Inflammatory macrophage (primary cell): ENCODE results near the gene M1AP.

Source experiments
- DNase-seq, 2 donors: peaks; one replicate each; pipeline ENCODE4 v3.0.0-alpha.2; 2020 to 2022

Gene M1AP

DNA sequence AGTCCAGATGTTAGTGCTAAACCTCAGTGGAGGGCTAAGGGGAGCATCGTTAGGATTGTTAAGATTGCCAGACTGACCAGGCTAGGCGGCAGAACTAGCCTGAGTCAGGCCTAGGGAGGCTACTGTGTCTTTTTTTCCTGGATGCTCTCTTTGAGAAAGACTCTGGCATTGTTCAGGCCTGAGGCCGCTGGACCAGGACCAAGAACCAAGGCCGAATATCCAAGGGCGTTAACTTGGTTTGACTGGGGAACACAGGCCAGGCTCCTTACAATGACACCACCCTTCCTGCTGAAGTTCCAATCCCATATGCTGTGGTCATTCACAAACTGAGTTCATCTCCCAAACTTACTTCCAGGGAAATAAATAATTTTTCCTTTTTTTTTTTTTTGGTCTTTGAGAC lies 107.8 kb downstream of the M1AP start:
- DNase-seq, result no peak

DNA sequence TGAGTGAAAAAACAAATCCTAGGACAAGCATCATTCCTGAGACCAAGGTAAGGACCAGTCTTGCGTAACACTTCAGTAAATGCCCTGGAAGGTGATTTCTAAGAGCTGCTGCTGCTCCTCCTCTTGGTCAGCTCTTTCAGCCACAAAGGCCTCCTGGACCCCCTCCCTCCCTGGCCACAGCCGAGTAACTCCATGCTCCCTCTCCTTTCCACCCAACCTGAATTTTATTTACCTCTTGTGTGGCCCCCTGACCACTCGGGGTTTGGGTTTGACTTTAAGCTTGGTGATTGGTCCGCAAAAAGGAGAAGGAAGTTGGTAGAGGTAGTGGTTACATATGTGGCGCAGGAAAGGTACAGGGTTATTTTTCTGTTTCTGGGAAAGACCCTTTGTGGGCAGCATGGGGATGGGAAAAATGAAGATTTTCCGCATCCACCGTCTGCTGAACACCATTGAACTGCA lies 109.2 kb downstream of the M1AP start:
- DNase-seq, result no peak

DNA sequence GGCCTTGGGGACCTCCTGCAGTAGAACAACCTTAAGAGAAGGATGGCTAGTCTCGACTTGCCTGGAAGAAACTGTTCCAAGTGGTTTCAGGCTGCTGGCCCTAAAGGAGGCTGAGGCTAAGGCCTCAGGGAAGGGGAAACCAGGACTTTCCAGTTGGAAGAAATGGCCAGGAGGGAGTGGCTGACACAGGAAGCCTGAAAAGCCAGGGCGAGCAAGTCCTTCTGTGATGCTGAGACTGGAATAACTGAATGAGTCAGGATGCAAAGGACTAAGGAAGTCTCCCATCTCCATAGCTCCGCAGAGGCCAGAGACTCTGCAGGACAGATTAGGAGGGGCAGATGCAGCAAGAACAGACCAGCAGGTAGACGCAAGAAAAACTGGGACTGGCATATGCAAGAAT lies 111.0 kb downstream of the M1AP start:
- DNase-seq, result no peak

DNA sequence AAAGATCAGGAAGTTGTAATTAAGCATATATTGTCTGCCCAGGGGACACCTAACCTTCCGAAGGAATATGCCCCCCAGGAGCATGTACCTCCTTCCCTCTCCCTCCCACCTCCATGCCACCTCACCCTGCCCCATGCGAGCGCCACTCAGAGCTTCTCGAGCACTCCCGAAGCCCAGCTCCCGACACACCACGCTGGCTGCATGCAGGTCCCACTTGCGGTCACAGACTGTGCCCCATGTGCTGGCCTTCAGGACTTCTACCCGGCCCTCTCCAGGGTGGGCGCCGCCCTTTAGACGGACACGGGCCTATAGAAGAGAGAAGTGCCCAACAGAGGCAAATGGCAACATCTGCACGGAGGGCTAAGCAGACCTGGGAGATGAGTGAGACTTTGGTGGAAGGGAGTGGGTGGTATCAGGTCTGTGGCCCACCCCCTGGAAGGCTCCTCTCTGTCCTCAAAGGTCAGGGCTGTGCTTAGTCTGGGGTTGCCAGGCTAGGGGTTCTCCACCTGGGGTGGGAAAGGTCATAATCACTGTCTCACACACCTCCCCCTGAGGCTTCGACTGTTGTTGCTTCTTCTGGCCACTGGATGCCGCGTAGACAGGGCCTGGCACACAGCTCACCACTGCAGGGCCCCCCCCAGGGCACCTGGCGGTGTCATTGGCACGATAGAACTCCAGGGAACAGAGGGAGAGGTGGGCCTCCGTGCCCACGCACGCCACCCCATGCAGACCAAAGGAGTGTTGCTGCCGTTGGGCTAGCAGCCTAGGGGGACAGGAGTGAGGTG lies 111.8 kb downstream of the M1AP start:
- DNase-seq, result no peak

DNA sequence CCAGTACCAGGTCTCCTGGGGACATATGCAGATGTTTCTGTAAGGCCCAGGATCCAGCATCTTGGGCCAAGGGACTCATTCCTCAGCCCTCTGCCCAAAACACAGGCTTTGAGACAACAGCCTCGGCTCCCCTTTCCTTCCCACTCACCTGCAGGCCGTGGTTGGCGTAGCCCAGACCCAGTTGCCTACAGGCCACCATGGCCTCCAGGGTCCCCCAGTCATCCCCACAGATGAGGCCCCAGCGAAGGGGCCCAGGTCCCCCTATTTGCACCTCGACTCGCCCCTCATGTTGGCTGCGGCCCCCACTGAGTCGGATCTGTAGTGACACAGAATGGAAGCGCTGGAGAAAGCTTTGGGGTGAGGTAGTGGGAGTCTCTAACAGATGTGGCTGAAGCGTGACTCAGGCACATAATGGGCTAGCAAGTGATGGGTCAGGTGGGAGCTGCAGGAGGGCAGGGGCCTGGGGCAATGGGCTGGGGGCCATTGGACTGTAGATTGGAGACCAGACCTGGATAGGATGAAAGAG lies 112.6 kb downstream of the M1AP start:
- DNase-seq, result no peak

DNA sequence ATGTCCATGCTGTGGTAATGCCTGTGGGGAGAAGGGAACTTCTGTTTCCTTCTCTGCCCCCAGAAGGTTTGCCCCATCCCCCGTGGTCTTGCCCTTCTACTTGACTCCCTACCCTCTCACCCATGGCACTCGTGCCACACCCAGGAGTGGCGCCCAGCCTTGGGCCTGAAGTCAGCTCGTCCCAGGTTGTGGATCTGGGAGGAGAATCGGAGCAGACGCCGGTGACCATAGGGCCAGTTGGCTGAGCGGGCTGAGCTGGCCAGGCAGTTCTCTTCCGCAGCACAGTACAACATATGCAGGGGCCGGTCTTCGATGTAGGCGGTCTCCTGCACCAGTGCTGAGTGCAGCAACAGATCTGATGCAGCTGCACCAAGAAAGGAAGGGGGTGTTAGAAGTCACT lies 113.7 kb downstream of the M1AP start:
- no peak for DNase-seq

DNA sequence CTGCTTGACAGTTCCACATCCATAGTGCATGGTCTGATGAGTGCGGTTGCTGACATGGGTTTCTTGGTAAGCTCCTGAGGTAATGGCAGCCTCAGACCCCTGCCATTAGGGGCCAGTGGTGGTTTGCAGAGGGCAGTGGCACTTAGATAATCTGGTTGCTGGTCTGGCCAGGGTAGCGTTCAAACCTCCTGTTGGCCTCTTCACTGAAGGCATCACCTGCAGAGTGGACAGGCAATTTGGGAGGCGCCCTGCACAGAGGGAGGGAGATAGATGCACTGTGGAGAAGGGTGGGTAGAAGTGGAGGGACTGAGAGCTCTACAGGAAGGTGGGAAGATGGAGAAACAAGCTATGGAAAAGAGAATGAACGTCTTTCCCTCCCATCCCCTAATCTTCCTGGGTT lies 114.7 kb downstream of the M1AP start:
- no peak for DNase-seq

DNA sequence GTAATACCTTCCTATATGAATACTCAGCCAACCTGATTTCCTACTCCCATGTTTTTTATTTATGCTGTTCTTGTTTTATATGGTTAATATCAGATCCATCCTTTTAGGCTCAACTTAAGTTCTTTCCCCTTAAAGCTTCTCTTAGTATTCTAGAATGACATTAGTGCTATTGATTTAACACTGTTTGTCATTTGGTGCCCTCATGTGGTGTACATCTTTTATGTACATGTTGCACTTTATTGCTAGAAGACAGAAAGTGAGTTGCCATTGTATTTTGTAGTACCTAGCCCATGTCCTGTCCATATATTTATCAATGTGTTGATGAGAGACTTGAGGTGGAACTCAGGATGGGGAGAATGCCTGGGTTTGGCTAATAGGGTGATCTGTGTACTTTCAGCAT lies 115.9 kb downstream of the M1AP start:
- DNase-seq, result peak in 1 of 2 donors; percentile 53

DNA sequence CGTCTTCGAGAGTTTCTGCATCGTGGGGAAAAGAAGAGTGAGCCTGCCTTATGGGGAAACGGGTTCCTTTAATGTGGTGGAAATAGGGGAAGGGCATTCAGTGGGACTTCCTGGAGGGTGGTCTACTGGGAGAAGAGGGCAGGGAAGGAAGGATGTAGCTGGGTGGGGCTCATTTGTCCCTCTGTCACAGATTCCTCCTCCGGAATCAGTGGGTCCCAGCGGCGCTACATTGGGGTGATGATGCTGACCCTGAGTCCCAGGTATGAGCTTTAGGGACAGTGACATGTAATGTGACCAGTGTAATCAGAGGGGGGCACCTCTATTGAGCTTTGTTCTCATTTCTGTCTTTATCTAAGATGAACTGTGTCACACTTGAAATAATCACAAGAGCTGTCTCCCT lies 116.5 kb downstream of the M1AP start:
- no peak for DNase-seq

DNA sequence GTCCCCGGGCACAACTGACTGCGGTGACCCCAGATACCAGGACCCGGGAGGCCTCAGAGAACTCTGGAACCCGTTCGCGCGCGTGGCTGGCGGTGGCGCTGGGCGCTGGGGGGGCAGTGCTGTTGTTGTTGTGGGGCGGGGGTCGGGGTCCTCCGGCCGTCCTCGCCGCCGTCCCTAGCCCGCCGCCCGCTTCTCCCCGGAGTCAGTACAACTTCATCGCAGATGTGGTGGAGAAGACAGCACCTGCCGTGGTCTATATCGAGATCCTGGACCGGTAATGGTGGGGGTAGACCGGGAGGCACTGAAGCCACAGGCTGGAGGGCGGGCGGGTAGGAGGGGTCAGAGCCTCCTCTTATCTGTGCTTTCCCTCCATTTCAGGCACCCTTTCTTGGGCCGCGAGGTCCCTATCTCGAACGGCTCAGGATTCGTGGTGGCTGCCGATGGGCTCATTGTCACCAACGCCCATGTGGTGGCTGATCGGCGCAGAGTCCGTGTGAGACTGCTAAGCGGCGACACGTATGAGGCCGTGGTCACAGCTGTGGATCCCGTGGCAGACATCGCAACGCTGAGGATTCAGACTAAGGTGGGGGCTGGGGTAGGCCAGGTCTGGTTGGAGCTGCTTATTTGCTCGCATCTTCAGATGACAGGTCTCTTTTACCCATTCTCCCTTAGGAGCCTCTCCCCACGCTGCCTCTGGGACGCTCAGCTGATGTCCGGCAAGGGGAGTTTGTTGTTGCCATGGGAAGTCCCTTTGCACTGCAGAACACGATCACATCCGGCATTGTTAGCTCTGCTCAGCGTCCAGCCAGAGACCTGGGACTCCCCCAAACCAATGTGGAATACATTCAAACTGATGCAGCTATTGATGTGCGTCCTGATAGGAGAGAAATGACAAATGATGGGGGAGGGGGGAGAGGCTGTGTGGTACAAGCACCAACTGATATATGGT lies 117.6 kb downstream of the M1AP start:
- DNase-seq, result peak; percentile 37 to 65

DNA sequence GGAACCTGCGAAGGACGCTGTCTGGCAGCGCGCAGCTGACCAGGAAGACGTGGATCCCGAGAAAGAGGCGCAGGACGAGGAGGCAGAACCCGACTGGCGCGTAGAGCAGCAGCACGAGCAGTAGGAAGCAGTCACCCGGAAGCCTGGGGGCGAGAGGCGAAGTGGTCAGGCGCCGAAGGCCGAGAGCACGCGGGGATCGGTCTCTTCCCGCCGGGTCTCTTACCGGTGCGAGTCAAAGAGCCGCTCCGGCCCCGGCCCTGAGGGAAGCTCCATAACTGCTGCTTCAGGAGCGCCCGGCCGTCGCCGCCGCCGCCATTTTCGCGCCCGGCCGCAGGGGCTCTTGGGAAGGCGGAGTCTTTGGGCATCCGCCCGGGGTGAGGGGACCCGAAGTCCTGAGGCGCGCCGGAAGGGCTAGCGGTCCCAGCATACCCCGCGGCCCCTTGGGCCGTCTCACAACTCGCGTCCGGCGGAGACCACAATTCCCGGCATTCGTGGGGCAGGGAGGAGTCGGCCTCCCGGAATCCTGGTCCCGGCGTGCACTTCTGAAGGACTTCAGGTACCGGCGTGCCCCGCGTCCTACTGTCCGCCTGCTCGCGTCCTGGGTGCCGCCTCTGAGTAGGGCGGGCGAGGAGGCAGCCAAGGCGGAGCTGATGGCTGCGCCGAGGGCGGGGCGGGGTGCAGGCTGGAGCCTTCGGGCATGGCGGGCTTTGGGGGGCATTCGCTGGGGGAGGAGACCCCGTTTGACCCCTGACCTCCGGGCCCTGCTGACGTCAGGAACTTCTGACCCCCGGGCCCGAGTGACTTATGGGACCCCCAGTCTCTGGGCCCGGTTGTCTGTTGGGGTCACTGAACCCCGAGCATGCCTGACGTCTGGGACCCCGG lies 118.5 kb downstream of the M1AP start, which contains the start of the genes AUP1 and HTRA2:
TSS of gene AUP1 (minus strand) at position 350 of the 882 bp plus-strand sequence. CDS start at position 273, 77 bp downstream.
TSS of gene HTRA2 (plus strand) at position 577 of the 882 bp plus-strand sequence. CDS start at position 651, 74 bp downstream.
- DNase-seq, result peak; percentile 100

DNA sequence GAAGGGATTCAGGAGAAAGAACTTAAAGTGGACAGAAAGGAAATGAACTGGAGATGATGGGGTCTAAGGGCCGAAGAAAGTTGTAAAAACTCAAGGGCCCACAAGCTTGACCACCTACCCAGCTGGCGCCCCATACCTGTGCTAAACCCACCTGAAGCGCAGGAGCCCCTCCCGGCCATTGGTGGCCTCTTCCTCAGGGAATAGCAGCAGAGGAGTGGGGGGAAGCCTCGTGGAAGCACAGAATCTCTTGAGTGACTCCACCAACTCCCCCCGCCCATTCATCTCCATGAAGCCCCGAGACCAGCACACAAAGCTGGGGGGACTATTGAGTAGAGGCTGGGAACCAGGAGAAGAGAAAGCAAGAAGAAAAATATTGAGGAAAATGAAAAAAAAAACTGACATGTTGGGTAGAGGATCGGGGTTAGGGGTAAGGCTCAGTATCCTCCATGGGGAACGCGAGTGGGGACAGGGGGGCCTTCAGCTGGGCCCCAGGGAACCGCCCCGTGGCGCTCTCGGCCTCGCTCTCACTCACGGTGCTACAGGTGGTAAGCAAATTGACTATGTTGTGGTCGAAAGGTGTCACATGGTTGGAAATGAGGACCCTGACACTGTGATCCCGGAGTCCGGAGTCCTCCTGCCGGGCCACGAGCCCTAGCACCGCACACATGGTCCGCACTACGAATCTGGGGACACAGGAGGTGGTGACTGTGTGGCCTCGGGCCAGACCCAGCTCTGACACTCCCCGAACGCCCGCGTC lies 119.4 kb downstream of the M1AP start:
- DNase-seq, result no peak

DNA sequence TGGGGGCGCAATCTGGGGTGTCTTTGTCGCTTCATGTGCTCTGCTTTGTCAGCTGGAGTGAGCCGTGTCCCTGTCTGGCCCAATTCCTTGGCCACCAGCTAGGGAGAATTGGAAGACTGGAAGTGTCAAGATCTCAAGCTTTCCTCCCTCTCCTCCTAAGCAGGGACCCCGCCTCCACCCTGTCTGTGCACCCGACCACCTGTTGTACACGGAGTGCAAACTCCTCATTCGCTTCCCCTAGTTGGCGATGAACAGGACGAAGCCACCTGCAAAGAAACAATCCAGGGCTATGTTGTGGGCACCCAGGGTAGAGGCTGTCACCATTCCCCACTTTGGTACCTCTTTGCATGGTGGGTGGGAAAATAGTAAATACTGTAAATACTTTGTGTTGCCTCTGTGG lies 120.4 kb downstream of the M1AP start:
- no peak for DNase-seq

DNA sequence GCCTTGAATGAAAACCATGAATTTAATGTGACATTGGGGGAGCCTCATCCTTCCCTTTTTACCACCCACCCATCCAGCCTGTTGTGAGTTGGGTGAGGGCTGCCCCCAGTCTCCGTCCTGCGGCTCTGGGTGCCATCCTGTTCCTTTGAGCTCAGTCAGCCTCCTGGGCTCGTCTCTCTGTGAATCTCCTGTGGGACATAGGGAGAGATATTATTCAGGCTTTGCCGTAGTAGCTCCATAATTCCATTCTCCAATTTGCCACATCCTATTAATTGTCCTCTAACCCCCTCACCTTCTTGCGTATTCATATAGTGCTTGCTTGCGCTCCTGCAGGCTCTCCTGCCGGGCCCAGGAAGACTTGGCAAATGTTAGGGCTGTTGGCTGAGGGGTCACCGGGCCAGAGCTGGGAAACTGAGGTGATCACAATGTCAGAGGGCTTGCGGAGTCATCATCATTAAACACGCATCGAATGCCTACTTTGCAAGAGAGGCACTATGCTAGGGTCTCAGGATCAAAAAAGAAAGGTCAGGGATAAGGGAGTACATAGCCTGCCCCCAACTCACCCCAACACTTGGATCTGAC lies 121.4 kb downstream of the M1AP start:
- DNase-seq, result no peak

DNA sequence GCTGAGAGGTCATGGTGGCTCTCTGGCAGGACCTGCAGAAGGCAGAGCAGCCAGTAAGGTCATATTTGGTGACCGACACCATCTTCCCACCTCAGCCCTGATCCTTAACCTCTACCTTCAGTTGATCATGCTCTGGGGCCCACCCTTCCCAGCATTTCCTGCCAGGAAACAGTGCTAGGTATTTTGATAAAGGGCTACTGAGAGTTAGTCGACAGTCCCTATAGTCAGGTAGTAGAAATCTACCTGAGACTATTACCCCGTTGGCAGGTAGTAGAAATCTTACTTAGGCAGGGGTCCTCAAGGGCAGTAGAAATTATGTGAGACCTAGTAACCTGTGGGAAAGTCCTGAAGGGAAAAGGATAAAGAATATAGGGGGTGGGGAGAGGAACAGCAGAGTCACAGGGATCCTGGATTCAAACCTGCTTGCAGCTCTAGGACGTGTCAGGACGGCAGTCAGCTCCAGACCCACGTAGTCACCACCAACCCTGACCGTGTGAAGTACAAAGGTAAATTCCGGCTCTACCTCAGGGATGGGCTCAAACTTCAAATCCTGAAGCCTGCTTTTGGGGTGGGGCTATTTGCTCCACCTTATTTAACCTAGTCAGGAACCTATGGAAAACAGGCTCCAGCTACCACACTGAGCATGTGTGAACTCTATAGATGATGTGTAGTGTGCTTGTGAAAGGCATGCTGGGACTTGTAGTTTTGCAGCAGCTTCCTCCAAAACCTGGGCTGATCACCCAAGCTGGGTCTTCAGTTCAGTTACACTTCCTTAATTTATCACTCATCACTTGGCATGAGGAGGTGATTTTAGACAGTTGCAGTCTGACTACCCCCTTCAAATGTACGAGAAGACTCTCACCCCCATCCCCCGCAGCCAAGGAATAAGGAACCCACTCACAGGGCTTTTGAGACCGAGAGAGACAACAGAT lies 122.1 kb downstream of the M1AP start, which contains the start of gene DQX1:
TSS of gene DQX1 (minus strand) at position 515 of the 932 bp plus-strand sequence. CDS start at position 13, 502 bp downstream.
- DNase-seq, result peak; percentile 52 to 55

DNA sequence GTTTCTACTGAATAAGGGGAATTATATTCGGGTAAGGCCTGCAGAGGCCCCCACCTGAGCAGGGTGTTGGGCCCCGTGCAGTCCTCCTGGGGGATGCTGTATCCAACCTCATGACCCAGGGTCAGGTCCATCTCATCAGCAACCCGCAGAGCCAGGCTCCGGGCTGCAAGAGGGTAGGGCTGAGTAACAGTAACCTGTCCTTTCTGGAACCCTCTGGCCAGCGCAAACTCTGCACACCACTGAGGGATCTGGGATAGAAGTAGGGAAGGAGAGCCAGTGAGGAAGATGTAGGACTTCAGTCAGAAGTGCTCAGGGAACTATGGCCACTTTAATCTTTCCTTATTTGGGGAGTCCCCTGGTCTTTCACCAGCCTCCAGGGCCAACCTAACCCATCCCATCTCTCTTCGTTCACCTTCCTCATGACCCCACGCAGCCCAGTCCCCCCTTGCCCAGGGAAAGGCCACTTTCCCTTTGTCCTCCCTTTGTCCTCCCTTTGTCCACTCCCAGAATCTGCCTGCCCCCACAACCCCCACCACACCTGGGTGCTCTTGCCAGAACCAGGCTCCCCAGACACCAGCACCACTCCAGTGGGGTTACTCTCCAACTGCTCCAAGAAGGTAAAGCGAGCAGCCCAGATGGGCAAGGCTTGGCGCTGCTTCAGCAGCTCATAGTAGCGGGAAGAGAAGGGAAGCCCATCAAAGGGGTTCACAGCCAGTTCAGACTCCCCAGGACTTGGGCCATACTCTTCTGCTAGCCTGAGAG lies 123.0 kb downstream of the M1AP start:
- no peak for DNase-seq

DNA sequence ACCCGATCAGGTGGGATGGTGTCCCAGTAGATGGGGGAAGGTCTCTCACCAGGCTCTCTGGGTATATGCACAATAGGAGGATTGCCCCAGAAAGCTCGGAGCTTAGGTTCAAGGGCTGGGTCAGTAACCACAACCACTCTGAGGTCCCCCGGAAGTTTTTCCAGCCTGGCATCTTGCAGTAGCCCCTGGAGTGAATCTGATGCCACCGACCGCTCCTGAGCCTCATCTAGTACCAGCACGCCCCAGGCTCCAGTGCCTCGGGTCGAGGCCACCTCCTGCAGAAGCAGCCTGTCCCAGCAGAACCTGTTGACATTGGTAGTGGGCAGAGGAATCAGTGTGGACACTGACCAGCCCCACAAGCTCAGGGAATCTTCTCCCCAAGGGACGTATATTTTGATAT lies 124.1 kb downstream of the M1AP start:
- no peak for DNase-seq

DNA sequence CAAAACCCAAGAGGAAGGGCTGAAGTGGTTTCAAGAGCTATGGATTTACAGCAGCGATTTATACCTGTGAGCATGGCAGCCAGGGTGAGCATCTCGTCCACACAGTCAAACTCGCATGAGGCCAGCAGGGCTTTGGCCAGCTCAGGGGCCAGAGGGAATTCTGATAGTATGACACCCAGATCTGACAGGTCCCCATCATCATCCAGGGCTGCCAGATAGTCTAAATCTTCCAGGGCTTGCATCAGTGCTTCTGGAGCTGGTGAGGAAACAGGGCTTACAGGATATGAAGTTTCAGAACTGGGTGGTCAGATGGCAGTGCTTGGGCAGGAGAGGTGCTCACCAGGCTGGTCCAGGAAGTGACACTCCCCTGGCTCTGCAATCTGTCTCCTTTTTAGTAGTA lies 125.6 kb downstream of the M1AP start:
- DNase-seq, result no peak

DNA sequence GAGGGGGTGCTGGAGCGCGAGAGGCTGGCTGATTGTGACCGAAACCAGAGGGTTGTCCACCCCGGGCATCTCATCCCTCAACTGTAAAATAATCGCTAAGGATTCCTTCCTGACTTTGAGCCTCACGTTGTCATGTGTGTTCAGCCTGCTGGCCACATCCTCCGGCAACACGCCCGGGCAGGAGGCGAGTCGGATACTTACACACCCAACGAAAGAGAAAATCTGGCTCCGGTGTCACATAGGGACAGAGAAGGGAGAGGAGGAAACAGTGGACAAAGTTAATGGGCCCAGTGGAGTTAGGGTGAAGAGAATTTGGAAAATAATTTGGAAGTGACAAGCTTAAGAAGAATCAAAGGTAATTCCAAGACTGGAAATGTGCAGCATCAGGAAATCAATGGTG lies 131.5 kb downstream of the M1AP start:
- no peak for DNase-seq
